GM23248 (cell line): ENCODE measurements around the gene SLC18B1. TPM values are rescaled to one million over a fixed set of nuclear protein-coding genes. Genes with fewer than 3 reads are reported as not detected.
A peak's percentile ranks its signal among the peaks of the same experiment; 100 is the strongest.

ENCODE experiments used
- DNase-seq: peaks from one replicate; pipeline ENCODE4 v3.0.0-alpha.2; 2015
- H2AFZ ChIP-seq: fragments of 200-600 bp; sonication (generic); 2 replicates; pipeline ENCODE4 v1.6.1; 2016; ENCODE audit warnings: antibody characterized with exemption
- H3F3A ChIP-seq: fragments of 200-600 bp; sonication (generic); 2 replicates; pipeline ENCODE4 v1.6.1; 2016; ENCODE audit warnings: mild to moderate bottlenecking, antibody characterized with exemption, mixed run types; ENCODE audit not compliant: insufficient read depth
- H3K27ac ChIP-seq: fragments of 200-600 bp; sonication (generic); 2 replicates; pipeline ENCODE4 v1.5.1; 2016; ENCODE audit warnings: mild to moderate bottlenecking
- H3K27me3 ChIP-seq: fragments of 200-600 bp; sonication (generic); replicated peaks from 2 replicates; pipeline ENCODE4 v1.6.1; 2016; ENCODE audit warnings: mild to moderate bottlenecking; ENCODE audit not compliant: insufficient read depth
- H3K36me3 ChIP-seq: fragments of 200-600 bp; sonication (generic); 2 replicates; pipeline ENCODE4 v1.6.1; 2016; ENCODE audit warnings: low read depth, mild to moderate bottlenecking
- H3K4me1 ChIP-seq: fragments of 200-600 bp; sonication (generic); 2 replicates; pipeline ENCODE4 v1.6.1; 2016; ENCODE audit warnings: mild to moderate bottlenecking; ENCODE audit not compliant: insufficient read depth
- H3K4me2 ChIP-seq: fragments of 200-600 bp; sonication (generic); one replicate; pipeline ENCODE4 v1.6.1; 2016; ENCODE audit warnings: mild to moderate bottlenecking; ENCODE audit not compliant: unreplicated experiment
- H3K4me3 ChIP-seq: fragments of 200-600 bp; sonication (generic); 2 replicates; pipeline ENCODE4 v1.5.1; 2016; ENCODE audit warnings: mild to moderate bottlenecking
- H3K79me2 ChIP-seq: fragments of 200-600 bp; sonication (generic); 2 replicates; pipeline ENCODE4 v1.6.1; 2016; ENCODE audit warnings: mild to moderate bottlenecking; ENCODE audit not compliant: insufficient read depth
- H3K9ac ChIP-seq: fragments of 200-600 bp; sonication (generic); 2 replicates; pipeline ENCODE4 v1.6.1; 2016; ENCODE audit warnings: mild to moderate bottlenecking
- H3K9me2 ChIP-seq: fragments of 200-600 bp; sonication (generic); 2 replicates; pipeline ENCODE4 v1.6.1; 2016; ENCODE audit warnings: mixed run types, mild to moderate bottlenecking, moderate library complexity; ENCODE audit not compliant: insufficient read depth
- H3K9me3 ChIP-seq: fragments of 200-600 bp; sonication (generic); one replicate; pipeline ENCODE4 v1.6.1; 2017; ENCODE audit warnings: low read depth
- H4K20me1 ChIP-seq: fragments of 200-600 bp; sonication (generic); 2 replicates; pipeline ENCODE4 v1.6.0; 2016; ENCODE audit not compliant: insufficient read depth
- EZH2 ChIP-seq: fragments of 200-600 bp; sonication (generic); IDR thresholded peaks from 2 replicates; pipeline ENCODE4 v1.6.1; 2018; ENCODE audit warnings: antibody characterized with exemption, mild to moderate bottlenecking; ENCODE audit not compliant: insufficient read depth, poor library complexity, severe bottlenecking
- EZH2phosphoT487 ChIP-seq: fragments of 200-600 bp; sonication (generic); IDR thresholded peaks from 2 replicates; pipeline ENCODE4 v1.6.1; 2018; ENCODE audit warnings: antibody characterized with exemption, moderate library complexity, mild to moderate bottlenecking, low read depth; ENCODE audit not compliant: insufficient read depth
- WGBS, 2 experiments: methylation state at CpG; one replicate each; pipeline ENCODE4 v1.1.6; 2015 to 2017; ENCODE audit warnings: low lambda C conversion rate in 2 of 2, low coverage in 1 of 2; ENCODE audit errors: missing lambda C conversion rate in 2 of 2; 5-methylcytosine and 5-hydroxymethylcytosine counted together
- in situ Hi-C: fragments of 300-500 bp; cut with MboI; formaldehyde crosslinking; loops from 2 replicates; pipeline ENCODE4 v1.15.0; 2020
- polyA plus RNA-seq: library from polyadenylated mRNA; unstranded; fragments of >200 nt; fragmentation: Nextera tagmentation; extraction: Ambion mirVana; gene quantifications from 2 replicates; pipeline ENCODE4 v1.2.1, GENCODE V29; 2016
- total RNA-seq: library from RNA; depleted of rRNA; stranded (reverse); fragments of >200 nt; shearing (Covaris generic); gene quantifications from 2 replicates; pipeline ENCODE4 v1.2.3, GENCODE V29; 2014

The SLC18B1 gene
- total and polyA plus RNA-seq, 2 experiments from 2014 or later: 4.6 to 5.8 TPM

DNA sequence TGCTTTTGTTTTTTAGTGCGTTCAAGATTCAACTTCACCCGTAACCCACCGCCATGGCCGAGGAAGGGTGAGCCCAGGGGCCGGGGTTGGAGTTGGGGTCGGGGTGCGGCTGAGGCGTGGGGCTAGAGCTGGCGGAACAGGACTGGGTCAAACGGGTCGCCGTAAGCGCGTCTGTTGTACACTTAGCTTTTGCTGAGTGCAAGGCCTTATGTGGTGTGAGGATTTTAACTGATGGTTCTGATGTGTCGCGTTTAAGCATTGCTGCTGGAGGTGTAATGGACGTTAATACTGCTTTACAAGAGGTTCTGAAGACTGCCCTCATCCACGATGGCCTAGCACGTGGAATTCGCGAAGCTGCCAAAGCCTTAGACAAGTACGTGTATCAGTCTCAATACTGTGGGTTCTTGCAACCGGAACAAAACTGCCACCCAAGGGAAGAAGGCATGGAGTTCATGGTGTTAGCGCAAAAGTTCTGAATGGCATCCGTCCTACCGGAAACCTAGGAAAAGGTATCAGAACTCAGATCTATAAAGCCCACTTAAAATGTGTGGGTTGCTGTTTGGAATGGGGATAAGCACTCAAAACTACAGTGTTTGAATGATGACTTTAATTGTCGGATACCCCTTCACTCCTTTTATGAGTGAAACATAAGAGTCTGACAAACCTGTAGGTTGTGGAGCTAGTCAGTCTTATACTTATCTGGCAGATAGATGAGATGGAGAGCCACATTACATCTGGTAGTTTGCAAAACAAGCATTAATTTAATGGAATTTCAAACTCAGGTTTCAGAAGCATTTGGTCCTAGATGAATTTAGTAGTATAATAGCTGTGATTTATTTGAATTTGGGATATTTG lies 16.5 kb upstream of the SLC18B1 start:
- Histone ChIP-seq H3K27ac (peak overlapping the region; percentile 75), H3F3A (peaks cover 64% of the 10 kb centered on the region), H3K9ac (peak overlapping the region; percentile 98), H3K9me2 (no peaks in the 10 kb centered on the region), H3K4me3 (peak overlapping the region; percentile 97), H3K4me2 (peak overlapping the region; percentile 98), H3K79me2 (peaks cover 38% of the 10 kb centered on the region), H4K20me1 (peaks cover 28% of the 10 kb centered on the region; the same call in 1 of the 2 replicates), H3K36me3 (peaks cover 50% of the 10 kb centered on the region), H2AFZ (no peak overlapping the region), H3K9me3 (no peaks in the 10 kb centered on the region), H3K27me3 (no peaks in the 10 kb centered on the region), H3K4me1 (peaks cover 29% of the 10 kb centered on the region)
- in situ Hi-C loops: loop anchor here (25.0 kb wide), 2 partner anchors 528 to 1097 kb away; no protein-coding TSS in a partner anchor
- WGBS, 2 experiments: 1 to 2% methylated on average over 25 to 27 of the region's 27 CpGs
- no peak for TF ChIP-seq EZH2
- TF ChIP-seq EZH2phosphoT487: no peak
- peak; percentile 43 for DNase-seq

DNA sequence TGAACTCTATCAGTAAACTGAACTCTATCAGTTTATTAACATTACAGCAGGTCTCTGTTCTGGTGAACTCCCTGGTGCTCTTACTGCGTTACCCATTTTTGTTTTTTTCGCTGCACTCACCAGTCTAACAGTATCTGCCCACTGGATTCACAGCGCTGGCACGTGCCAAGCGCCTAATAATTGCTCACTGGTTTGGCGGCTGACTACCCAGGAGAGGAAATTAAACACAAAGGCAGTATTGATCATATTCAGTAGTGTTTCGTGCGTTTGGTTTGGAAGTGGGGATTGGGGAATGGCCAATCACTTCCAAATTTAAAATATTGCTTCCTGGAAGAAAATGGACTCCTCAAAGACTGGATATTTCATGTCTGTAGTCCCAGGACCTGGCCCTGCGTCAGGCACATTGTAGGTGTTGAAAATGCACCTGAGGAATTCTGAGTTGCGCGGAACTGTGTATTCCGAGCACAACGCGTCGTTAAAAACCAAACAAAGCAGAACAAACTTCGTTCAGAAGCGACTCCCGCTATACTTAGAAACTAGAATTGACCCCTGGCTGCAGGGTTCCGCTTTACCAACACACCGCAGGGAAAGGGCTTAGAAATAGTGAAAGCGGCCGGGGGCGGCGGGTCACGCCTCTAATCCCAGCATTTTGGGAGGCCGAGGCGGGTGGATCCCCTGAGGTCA lies 14.9 kb upstream of the SLC18B1 start:
- WGBS, 2 experiments: 1 to 2% methylated on average over 27 of the region's 27 CpGs
- H3K9me3 ChIP-seq: no peaks in the 10 kb centered on the region
- peak overlapping the region; percentile 98 for H2AFZ ChIP-seq
- H3K79me2 ChIP-seq: peaks cover 38% of the 10 kb centered on the region
- peak overlapping the region; percentile 77 for H3K27ac ChIP-seq
- peak; percentile 82 for DNase-seq
- peak overlapping the region; percentile 90 for H3K4me2 ChIP-seq
- H3K4me1 ChIP-seq: peaks cover 29% of the 10 kb centered on the region
- no peak for TF ChIP-seq EZH2phosphoT487
- no peak for TF ChIP-seq EZH2
- peak overlapping the region; percentile 80 for H3K4me3 ChIP-seq
- peaks cover 48% of the 10 kb centered on the region for H3F3A ChIP-seq
- in situ Hi-C loops: loop anchor here (25.0 kb wide), 2 partner anchors 526 to 1099 kb away; no protein-coding TSS in a partner anchor
- peak overlapping the region; percentile 85 for H3K9ac ChIP-seq
- H3K27me3 ChIP-seq: no peaks in the 10 kb centered on the region
- no peaks in the 10 kb centered on the region for H3K9me2 ChIP-seq
- peaks cover 34% of the 10 kb centered on the region for H3K36me3 ChIP-seq
- H4K20me1 ChIP-seq: peaks cover 28% of the 10 kb centered on the region; the same call in 1 of the 2 replicates

- Histone ChIP-seq H3K27ac (peak overlapping the region; percentile 77), H3K36me3 (peaks cover 29% of the 10 kb centered on the region), H3K9ac (peak overlapping the region; percentile 85), H3K79me2 (peaks cover 34% of the 10 kb centered on the region), H3F3A (peaks cover 42% of the 10 kb centered on the region), H3K27me3 (no peaks in the 10 kb centered on the region), H3K9me2 (no peaks in the 10 kb centered on the region), H3K4me3 (peak overlapping the region; percentile 80), H3K9me3 (no peaks in the 10 kb centered on the region), H2AFZ (peak overlapping the region; percentile 98), H4K20me1 (peaks cover 28% of the 10 kb centered on the region; the same call in 1 of the 2 replicates), H3K4me2 (peak overlapping the region; percentile 90), H3K4me1 (peaks cover 26% of the 10 kb centered on the region)
- 0 to 1% methylated on average over 5 of the region's 5 CpGs for WGBS, 2 experiments
- DNase-seq: no peak
- in situ Hi-C loops: loop anchor here (25.0 kb wide), 2 partner anchors 525 to 1100 kb away; no protein-coding TSS in a partner anchor
- no peak for TF ChIP-seq EZH2phosphoT487
- no peak for TF ChIP-seq EZH2
Measured at GRCh38 chr6:132812756-132813172, 14.3 kb upstream of the SLC18B1 start.

DNA sequence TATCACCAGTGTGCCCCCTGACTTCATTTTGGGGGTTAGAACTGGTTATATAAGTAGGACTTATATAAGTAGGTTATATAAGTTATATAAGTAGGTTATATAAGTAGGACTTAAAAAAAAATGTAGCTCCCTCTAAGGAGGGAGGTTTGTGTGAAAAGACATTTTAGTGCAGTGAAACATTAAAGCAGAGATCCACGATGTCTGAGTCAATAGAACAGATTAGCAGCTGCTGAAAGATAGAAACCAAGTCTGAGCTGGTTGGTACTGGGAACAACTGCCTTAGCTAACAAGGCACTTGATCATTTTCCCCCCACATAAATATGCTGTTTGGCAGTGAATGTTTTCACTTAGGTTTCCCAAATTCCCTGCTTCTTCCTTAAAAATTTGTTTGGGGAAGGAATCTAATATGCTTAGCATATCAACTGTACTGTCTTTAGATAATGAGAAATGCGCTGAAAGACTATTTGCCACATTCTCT lies 13.9 kb upstream of the SLC18B1 start:
- 2 to 6% methylated on average over 2 of the region's 2 CpGs for WGBS, 2 experiments
- Histone ChIP-seq H4K20me1 (peaks cover 24% of the 10 kb centered on the region; the same call in 1 of the 2 replicates), H3K4me2 (peak overlapping the region; percentile 90), H2AFZ (peak overlapping the region; percentile 98), H3K9me2 (no peaks in the 10 kb centered on the region), H3K79me2 (peaks cover 29% of the 10 kb centered on the region), H3K36me3 (peaks cover 24% of the 10 kb centered on the region), H3K9ac (peak overlapping the region; percentile 85), H3K27ac (peak overlapping the region; percentile 77), H3K4me3 (peak overlapping the region; percentile 80), H3K9me3 (no peaks in the 10 kb centered on the region), H3K27me3 (no peaks in the 10 kb centered on the region), H3K4me1 (peaks cover 21% of the 10 kb centered on the region), H3F3A (peaks cover 37% of the 10 kb centered on the region)
- TF ChIP-seq EZH2phosphoT487 (no peak), EZH2 (no peak)
- DNase-seq: peak; percentile 73
- in situ Hi-C loops: loop anchor here (25.0 kb wide), 2 partner anchors 525 to 1100 kb away; no protein-coding TSS in a partner anchor
